ENCODE measurements around the gene TLR10. TPM values are rescaled to one million over a fixed set of nuclear protein-coding genes. Genes with fewer than 3 reads are reported as not detected.
A peak's percentile ranks its signal among the peaks of the same experiment; 100 is the strongest.
"Not testable (repeated sequence)": the region's sequence is repeated elsewhere in the genome, so short reads cannot be mapped to it uniquely, and the experiment has no call there.

The TLR10 gene
- total and polyA plus RNA-seq, 9 of the 15 experiments (the other 6 are each of a cell fraction or from before 2014, with no cell fraction given) = 0.03 to 0.05 TPM; not detected in 7

DNA sequence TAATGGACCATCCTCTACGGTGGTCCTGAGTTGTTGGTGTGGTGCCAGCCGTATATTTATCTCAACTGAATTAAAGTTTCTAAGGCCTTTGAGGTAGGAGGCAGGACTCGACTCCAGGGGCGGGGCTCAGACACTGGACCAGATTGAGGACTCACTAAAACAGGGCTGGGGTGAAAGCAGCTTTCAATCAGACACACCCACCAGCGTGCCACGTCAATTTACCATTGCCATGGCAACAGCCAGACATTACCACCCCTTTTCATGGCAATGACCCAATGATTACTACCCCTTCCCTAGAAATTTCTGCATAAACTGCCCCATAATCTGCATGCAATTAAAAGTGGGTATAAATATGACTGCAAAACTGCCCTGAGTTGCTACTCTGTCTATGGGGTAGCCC, 28.5 kb upstream of the TLR10 start:
- Histone ChIP-seq H3K4me3 (no peak overlapping the region), H3K4me1 (replicated peaks in 1 of 2; ENCODE audit: control insufficient read depth in 2 of 2, insufficient read depth in 2 of 2, low read length in 2 of 2) (no peaks in the 10 kb centered on the region), H3K27me3 (ENCODE audit: control insufficient read depth in 2 of 2, insufficient read depth in 2 of 2, low read length in 2 of 2) (no peaks in the 10 kb centered on the region), H2AFZ (ENCODE audit: low read depth, low read length) (no peak overlapping the region), H3K27ac (ENCODE audit: extremely low read depth, low read depth, low read length) (no peak overlapping the region), H3K79me2 (ENCODE audit: control insufficient read depth, insufficient read depth, low read length) (no peaks in the 10 kb centered on the region), H4K20me1 (replicated peaks; ENCODE audit: control insufficient read depth, insufficient read depth, low read length) (no peaks in the 10 kb centered on the region), H3K36me3 (ENCODE audit: control insufficient read depth, insufficient read depth, low read length) (no peaks in the 10 kb centered on the region), H3K9ac (ENCODE audit: insufficient read depth in 1 of 2, low read depth in 2 of 2, low read length in 2 of 2) (no peak overlapping the region), H3K4me2 (ENCODE audit: insufficient read depth, low read length) (no peak overlapping the region), H3K9me1 (ENCODE audit: control insufficient read depth, insufficient read depth, low read length) (no peaks in the 10 kb centered on the region), H3K9me3 (replicated peaks; ENCODE audit: control insufficient read depth, insufficient read depth, low read depth, low read length) (no peaks in the 10 kb centered on the region)
- ATAC-seq = no peak
- intact Hi-C loops (cut with micrococcal nuclease) (no loop called here), in situ Hi-C loops (cut with MboI) (no loop called here)
- DNase-seq (ENCODE audit: extremely low read depth in 1 of 4, low spot score in 3 of 4) = no peak
- WGBS (ENCODE audit: insufficient coverage, low coverage, missing lambda C conversion rate) = 1% methylated on average over 6 of the region's 6 CpGs
- ChIA-PET POLR2A (no interaction called here), CTCF (ENCODE audit: low intra/inter-chr PET ratio) (no interaction called here)
- TF ChIP-seq, protein P1, sequence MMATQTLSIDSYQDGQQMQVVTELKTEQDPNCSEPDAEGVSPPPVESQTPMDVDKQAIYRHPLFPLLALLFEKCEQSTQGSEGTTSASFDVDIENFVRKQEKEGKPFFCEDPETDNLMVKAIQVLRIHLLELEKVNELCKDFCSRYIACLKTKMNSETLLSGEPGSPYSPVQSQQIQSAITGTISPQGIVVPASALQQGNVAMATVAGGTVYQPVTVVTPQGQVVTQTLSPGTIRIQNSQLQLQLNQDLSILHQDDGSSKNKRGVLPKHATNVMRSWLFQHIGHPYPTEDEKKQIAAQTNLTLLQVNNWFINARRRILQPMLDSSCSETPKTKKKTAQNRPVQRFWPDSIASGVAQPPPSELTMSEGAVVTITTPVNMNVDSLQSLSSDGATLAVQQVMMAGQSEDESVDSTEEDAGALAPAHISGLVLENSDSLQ (IDR thresholded peaks at IDR 0.05) = peak; percentile 52
- TF ChIP-seq ZHX1 (conservative IDR thresholded peaks at IDR 0.05; ENCODE audit: low read length) (no peak), RFX1 (IDR thresholded peaks at IDR 0.05) (peak; percentile 70)
- no peak for FAIRE-seq
- no TSS peak for BruUV-seq (replicated peaks)

- H3K36me3 ChIP-seq (ENCODE audit: control insufficient read depth, insufficient read depth, low read length); H3K27me3 ChIP-seq (ENCODE audit: control insufficient read depth in 2 of 2, insufficient read depth in 2 of 2, low read length in 2 of 2); H3K27ac ChIP-seq (ENCODE audit: extremely low read depth, low read depth, low read length); H3K4me3 ChIP-seq; BruUV-seq (replicated peaks); H3K4me2 ChIP-seq (ENCODE audit: insufficient read depth, low read length); H3K4me1 ChIP-seq (replicated peaks in 1 of 2; ENCODE audit: control insufficient read depth in 2 of 2, insufficient read depth in 2 of 2, low read length in 2 of 2); H4K20me1 ChIP-seq (replicated peaks; ENCODE audit: control insufficient read depth, insufficient read depth, low read length); H3K9ac ChIP-seq (ENCODE audit: insufficient read depth in 1 of 2, low read depth in 2 of 2, low read length in 2 of 2); DNase-seq (ENCODE audit: extremely low read depth in 1 of 4, low spot score in 3 of 4); POLR2A ChIA-PET; FAIRE-seq; H2AFZ ChIP-seq (ENCODE audit: low read depth, low read length); ATAC-seq; CTCF ChIA-PET (ENCODE audit: low intra/inter-chr PET ratio); H3K9me1 ChIP-seq (ENCODE audit: control insufficient read depth, insufficient read depth, low read length); H3K79me2 ChIP-seq (ENCODE audit: control insufficient read depth, insufficient read depth, low read length); intact Hi-C loops (cut with micrococcal nuclease); in situ Hi-C loops (cut with MboI); H3K9me3 ChIP-seq (replicated peaks; ENCODE audit: control insufficient read depth, insufficient read depth, low read depth, low read length): not testable (repeated sequence)
- 60% methylated on average over 16 of the region's 29 CpGs for whole genome bisulfite sequencing (ENCODE audit: insufficient coverage, low coverage, missing lambda C conversion rate)
These were observed 24.7 kb upstream of the TLR10 start for GRCh38 chr4:38807462-38807861.

DNA sequence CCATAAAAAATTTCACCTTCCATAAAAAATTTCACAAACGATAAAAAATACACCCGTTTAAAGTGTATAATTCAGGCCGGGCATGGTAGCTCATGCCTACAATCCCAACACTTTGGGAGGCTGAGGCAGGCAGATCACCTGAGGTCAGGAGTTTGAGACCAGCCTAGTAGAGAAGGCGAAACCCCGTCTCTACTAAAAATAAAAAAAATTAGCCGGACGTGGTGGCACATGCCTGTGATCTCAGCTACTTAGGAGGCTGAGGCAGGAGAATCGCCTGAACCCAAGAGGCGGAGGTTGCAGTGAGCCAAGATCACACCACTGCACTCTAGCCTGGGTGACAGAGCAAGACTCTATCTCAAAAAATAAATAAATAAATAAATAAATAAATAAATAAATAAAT, 23.5 kb upstream of the TLR10 start:
- intact Hi-C loops (cut with micrococcal nuclease); in situ Hi-C loops (cut with MboI); BruUV-seq (replicated peaks); H3K27ac ChIP-seq (ENCODE audit: extremely low read depth, low read depth, low read length); H3K9me1 ChIP-seq (ENCODE audit: control insufficient read depth, insufficient read depth, low read length); H3K27me3 ChIP-seq (ENCODE audit: control insufficient read depth in 2 of 2, insufficient read depth in 2 of 2, low read length in 2 of 2); FAIRE-seq; H4K20me1 ChIP-seq (replicated peaks; ENCODE audit: control insufficient read depth, insufficient read depth, low read length); H2AFZ ChIP-seq (ENCODE audit: low read depth, low read length); ATAC-seq; H3K4me2 ChIP-seq (ENCODE audit: insufficient read depth, low read length); H3K4me3 ChIP-seq; CTCF ChIA-PET (ENCODE audit: low intra/inter-chr PET ratio); H3K9me3 ChIP-seq (replicated peaks; ENCODE audit: control insufficient read depth, insufficient read depth, low read depth, low read length); H3K36me3 ChIP-seq (ENCODE audit: control insufficient read depth, insufficient read depth, low read length); H3K79me2 ChIP-seq (ENCODE audit: control insufficient read depth, insufficient read depth, low read length); H3K4me1 ChIP-seq (replicated peaks in 1 of 2; ENCODE audit: control insufficient read depth in 2 of 2, insufficient read depth in 2 of 2, low read length in 2 of 2); DNase-seq (ENCODE audit: extremely low read depth in 1 of 4, low spot score in 3 of 4); H3K9ac ChIP-seq (ENCODE audit: insufficient read depth in 1 of 2, low read depth in 2 of 2, low read length in 2 of 2); POLR2A ChIA-PET: not testable (repeated sequence)
- 74% methylated on average over 7 of the region's 9 CpGs for WGBS (ENCODE audit: insufficient coverage, low coverage, missing lambda C conversion rate)

Measured in K562 (cell line).